Transverse colon (tissue), 4 donors: ENCODE data around the gene DLK2. TPM values are rescaled to one million over a fixed set of nuclear protein-coding genes. Genes with fewer than 3 reads are reported as not detected.

Experiments used
- DNase-seq: peaks from one replicate; pipeline ENCODE4 v3.0.0-alpha.2; 2019
- H3K27ac ChIP-seq, 4 donors: fragments of 200-600 bp; sonication (generic); 2 replicates each; pipeline ENCODE4 v1.5.1; 2016 to 2018; ENCODE audit warnings: inconsistent platforms in 4 of 4
- H3K27me3 ChIP-seq: fragments of 200-600 bp; sonication (generic); 2 replicates; pipeline ENCODE4 v1.5.1; 2017; ENCODE audit warnings: inconsistent platforms
- H3K36me3 ChIP-seq, 4 donors: fragments of 200-600 bp; sonication (generic); 2 replicates each; pipeline ENCODE4 v1.5.1; 2017 to 2019; ENCODE audit warnings: inconsistent platforms in 4 of 4
- H3K4me1 ChIP-seq, 4 donors: fragments of 200-600 bp; sonication (generic); 2 replicates each; pipeline ENCODE4 v1.5.1; 2017 to 2020; ENCODE audit warnings: inconsistent platforms in 4 of 4
- H3K4me3 ChIP-seq, 4 donors: fragments of 200-600 bp; sonication (generic); 1 replicate in 1 of 4; 2 replicates in 3 of 4; pipeline versions ENCODE4 v1.5.1 to v1.6.1; 2017 to 2019; ENCODE audit warnings: inconsistent platforms in 4 of 4
- H3K9me3 ChIP-seq, 2 donors: fragments of 200-600 bp; sonication (generic); 2 replicates each; pipeline ENCODE4 v1.5.1; 2017 to 2019; ENCODE audit warnings: inconsistent platforms in 2 of 2
- EP300 ChIP-seq: sonication (generic); formaldehyde crosslinking; IDR thresholded peaks from one replicate; pipeline ENCODE4 v1.6.1; 2017; ENCODE audit warnings: antibody characterized with exemption, low read depth
- POLR2A ChIP-seq: fragments of 450-650 bp; IDR thresholded peaks from one replicate; pipeline ENCODE4 v1.6.1; 2016; ENCODE audit warnings: antibody characterized with exemption, mild to moderate bottlenecking, moderate library complexity
- POLR2AphosphoS5 ChIP-seq, 3 donors: sonication (generic); formaldehyde crosslinking; IDR thresholded peaks; one replicate each; pipeline ENCODE4 v1.6.1; 2016; ENCODE audit warnings: antibody characterized with exemption in 3 of 3
- WGBS, 2 donors: methylation state at CpG; one replicate each; pipeline ENCODE4 v1.1.5; 2018; ENCODE audit warnings: low coverage in 1 of 2; 5-methylcytosine and 5-hydroxymethylcytosine counted together
- in situ Hi-C, 4 donors: fragments of 200-750 bp; cut with MboI; loops; one replicate each; pipeline versions ENCODE4 v1.15.0 to v1.15.1; 2017; ENCODE audit warnings: low sequenced_read_pairs in 3 of 4, low pct_ligation_motif_present in 1 of 4, low pct_unique_long_range_greater_than_20kb in 1 of 4
- intact Hi-C: fragments of 100-400 bp; cut with DNase I; formaldehyde crosslinking; loops from one replicate; pipeline ENCODE4 v1.15.1; 2023; ENCODE audit warnings: low total_unique reads
- total RNA-seq, 4 donors: library from RNA; depleted of rRNA; stranded (reverse); fragments of >200 nt; gene quantifications; one replicate each; pipeline ENCODE4 v1.1.0, GENCODE V29; 2016
- TF ChIP-seq, protein P1 (sequence below), 5 experiments: fragments of 200-600 bp in 3 of 5; fragments of 450-650 bp in 2 of 5; sonication (generic) in 3 of 5; IDR thresholded peaks; 1 replicate in 2 of 5; 2 replicates in 3 of 5; pipeline ENCODE4 v1.5.1; 2016 to 2017; ENCODE audit warnings: antibody characterized with exemption in 5 of 5, inconsistent platforms in 3 of 5, mild to moderate bottlenecking in 2 of 5, moderate library complexity in 1 of 5

The DLK2 gene
- total RNA-seq, 4 donors from 2014 or later = 0.95 to 1.1 TPM; not detected in 2

DNA sequence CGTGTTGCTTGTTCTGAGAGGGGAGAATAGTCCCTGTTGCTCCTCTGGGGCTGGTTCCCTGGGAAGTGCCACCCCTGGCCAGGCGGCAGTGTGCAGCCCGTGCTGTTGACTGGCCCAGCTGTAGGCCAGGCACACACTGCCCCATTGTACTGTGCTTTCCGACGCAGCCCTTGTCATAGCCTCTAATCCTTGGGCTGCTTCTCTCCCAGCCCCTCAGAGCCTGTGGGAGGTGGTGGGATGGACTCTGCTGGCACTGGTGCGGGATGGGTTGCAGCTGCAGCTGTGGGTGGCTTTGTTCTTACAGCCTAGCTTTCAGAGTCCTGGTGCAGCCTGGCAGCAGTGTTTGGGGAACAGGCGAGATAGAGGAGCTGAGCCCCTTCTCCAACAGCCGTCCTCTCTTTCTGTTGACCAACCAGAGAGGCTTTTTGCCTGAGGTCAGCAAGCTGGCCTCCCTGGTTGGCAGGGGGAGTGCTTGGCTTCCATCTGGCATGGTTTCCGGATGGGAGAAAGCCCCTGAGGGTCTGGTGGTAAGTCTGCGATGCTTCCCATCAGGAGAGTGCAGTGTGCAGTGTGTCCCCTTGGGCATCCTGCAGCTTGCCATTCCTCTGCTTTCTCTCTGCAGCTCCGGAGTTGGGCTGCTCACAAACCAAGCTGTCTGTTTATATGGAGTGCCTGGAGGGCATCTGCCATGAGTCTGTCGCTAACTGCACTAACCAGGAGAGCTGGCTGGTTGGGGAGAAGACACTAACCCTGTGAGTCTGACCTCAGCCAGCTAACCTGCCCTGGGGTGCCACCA is 34.1 kb upstream of the DLK2 start:
- no peaks in the 10 kb centered on the region for H3K36me3 ChIP-seq
- in situ Hi-C loops = no loop called here
- TF ChIP-seq POLR2AphosphoS5 (IDR thresholded peaks at IDR 0.05) = no peak
- no peak for TF ChIP-seq EP300
- TF ChIP-seq POLR2A = no peak
- TF ChIP-seq, protein P1, sequence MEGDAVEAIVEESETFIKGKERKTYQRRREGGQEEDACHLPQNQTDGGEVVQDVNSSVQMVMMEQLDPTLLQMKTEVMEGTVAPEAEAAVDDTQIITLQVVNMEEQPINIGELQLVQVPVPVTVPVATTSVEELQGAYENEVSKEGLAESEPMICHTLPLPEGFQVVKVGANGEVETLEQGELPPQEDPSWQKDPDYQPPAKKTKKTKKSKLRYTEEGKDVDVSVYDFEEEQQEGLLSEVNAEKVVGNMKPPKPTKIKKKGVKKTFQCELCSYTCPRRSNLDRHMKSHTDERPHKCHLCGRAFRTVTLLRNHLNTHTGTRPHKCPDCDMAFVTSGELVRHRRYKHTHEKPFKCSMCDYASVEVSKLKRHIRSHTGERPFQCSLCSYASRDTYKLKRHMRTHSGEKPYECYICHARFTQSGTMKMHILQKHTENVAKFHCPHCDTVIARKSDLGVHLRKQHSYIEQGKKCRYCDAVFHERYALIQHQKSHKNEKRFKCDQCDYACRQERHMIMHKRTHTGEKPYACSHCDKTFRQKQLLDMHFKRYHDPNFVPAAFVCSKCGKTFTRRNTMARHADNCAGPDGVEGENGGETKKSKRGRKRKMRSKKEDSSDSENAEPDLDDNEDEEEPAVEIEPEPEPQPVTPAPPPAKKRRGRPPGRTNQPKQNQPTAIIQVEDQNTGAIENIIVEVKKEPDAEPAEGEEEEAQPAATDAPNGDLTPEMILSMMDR (IDR thresholded peaks at IDR 0.05) = no peak
- H3K27ac ChIP-seq = no peak overlapping the region
- H3K4me1 ChIP-seq = peaks cover 8 to 21% (median 12%) of the 10 kb centered on the region in 4 donors
- no peaks in the 10 kb centered on the region for H3K9me3 ChIP-seq
- H3K4me3 ChIP-seq = no peak overlapping the region
- intact Hi-C loops = no loop called here
- H3K27me3 ChIP-seq = no peaks in the 10 kb centered on the region
- WGBS, 2 donors = 81% methylated on average over 9 of the region's 12 CpGs; no CpG with 5 or more reads in 1 of the 2 donors
- no peak for DNase-seq

DNA sequence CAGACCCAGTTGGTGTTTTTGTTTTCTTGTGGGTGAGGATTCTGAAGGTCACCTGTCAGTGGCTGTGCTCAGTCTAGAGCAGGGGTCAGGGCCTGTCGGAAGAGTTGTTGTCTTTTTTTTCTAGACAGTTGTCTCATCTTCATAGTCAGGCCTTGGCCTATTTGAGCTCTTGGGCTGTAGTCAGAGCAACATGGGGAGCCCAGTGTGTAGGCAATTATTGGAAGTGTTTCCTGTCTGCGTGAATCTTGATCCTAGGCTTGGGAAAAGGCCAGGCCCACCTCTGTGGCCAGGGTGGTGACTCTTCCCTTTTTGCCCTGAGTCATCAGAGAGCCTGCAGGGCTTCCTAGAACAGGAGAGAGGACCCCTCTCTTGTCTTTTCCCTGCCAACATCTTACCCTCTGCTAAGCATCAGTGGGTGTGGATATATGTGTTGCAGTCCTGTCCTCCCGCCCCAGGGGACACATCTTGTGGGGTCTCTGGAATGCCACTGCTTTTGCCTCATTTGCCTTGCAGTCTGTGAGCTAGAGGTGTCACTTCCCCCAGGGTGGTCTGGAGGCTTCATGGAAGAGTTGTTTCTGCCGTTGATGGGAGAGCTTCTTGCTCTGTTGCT is 33.4 kb upstream of the DLK2 start:
- intact Hi-C loops (no loop called here), in situ Hi-C loops (no loop called here)
- no peak for DNase-seq
- Histone ChIP-seq H3K4me3 (no peak overlapping the region), H3K27ac (no peak overlapping the region), H3K4me1 (peaks cover 8 to 21% (median 12%) of the 10 kb centered on the region in 4 donors), H3K36me3 (no peaks in the 10 kb centered on the region), H3K27me3 (no peaks in the 10 kb centered on the region), H3K9me3 (no peaks in the 10 kb centered on the region)
- 72 to 86% methylated on average over 1 to 4 of the region's 4 CpGs for WGBS, 2 donors
- TF ChIP-seq POLR2A (no peak), POLR2AphosphoS5 (IDR thresholded peaks at IDR 0.05) (no peak), EP300 (no peak)
- TF ChIP-seq, protein P1 (IDR thresholded peaks at IDR 0.05) = no peak

DNA sequence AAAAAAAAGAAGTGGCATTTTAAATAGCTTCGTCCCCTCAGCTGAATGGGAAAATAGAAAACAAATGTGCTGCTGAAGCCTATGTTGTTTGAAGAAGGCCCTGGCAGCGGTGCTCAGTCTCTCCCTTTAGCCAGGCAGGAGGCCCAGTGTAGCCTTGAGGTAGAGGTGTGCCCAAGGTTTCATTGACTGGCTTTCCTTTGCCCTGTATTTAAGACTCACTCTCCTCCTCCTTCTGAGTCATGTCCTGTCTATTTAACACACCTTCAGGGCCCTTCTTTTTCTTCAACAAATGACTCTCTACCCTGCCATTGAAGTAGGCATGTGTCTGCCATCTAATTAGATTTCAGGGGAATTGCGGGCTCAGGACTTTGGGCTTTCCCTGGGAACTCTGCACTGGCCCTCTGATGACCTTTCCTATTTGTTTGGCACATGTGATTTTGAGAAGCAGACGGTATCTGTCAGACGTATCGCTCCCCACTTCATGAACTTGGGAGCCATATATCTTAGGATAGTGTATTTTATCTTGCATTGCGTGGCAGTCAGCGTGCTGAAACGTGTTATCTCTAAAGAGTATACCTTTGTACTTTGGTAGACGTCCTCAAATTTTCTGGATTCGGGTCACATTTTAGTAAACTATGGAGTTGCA is 26.4 kb upstream of the DLK2 start:
- no peaks in the 10 kb centered on the region for H3K27me3 ChIP-seq
- no peaks in the 10 kb centered on the region for H3K36me3 ChIP-seq
- H3K4me3 ChIP-seq = no peak overlapping the region
- intact Hi-C loops = no loop called here
- no peaks in the 10 kb centered on the region for H3K9me3 ChIP-seq
- no peak for DNase-seq
- 89 to 93% methylated on average over 9 to 11 of the region's 11 CpGs for WGBS, 2 donors
- no peak overlapping the region for H3K27ac ChIP-seq
- H3K4me1 ChIP-seq = peaks cover 7 to 22% (median 12%) of the 10 kb centered on the region in 4 donors
- in situ Hi-C loops = no loop called here
- TF ChIP-seq, protein P1 (IDR thresholded peaks at IDR 0.05) = no peak
- TF ChIP-seq POLR2AphosphoS5 (IDR thresholded peaks at IDR 0.05) = no peak
- TF ChIP-seq POLR2A = no peak
- no peak for TF ChIP-seq EP300

DNA sequence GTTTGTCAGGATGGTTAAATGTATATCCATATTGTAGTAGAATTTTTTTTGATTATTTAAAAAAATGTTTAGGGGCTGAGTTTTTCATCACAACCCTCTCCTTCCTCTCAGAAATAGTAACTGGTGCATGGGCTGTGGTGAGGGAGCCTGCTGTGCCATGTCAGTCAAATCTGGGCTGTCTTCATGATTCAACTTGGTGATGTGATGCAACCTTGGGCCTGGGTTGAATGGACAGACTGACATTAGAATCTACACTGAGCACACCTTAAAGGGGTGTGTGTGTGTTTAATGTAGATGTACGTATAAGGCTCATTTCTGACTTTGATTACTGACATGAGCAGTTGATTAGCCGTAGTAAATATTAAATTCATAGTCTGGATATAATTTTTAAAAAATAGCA is 25.7 kb upstream of the DLK2 start:
- WGBS, 2 donors = 65 to 96% methylated on average over 2 of the region's 2 CpGs
- intact Hi-C loops (no loop called here), in situ Hi-C loops (no loop called here)
- Histone ChIP-seq H3K36me3 (no peaks in the 10 kb centered on the region), H3K4me3 (no peak overlapping the region), H3K27ac (no peak overlapping the region), H3K4me1 (peaks cover 7 to 22% (median 13%) of the 10 kb centered on the region in 4 donors), H3K9me3 (no peaks in the 10 kb centered on the region), H3K27me3 (no peaks in the 10 kb centered on the region)
- no peak for DNase-seq
- TF ChIP-seq POLR2AphosphoS5 (IDR thresholded peaks at IDR 0.05) (no peak), EP300 (no peak), POLR2A (no peak)
- TF ChIP-seq, protein P1 (IDR thresholded peaks at IDR 0.05) = no peak
